Measurements from ENCODE around the gene MACROD2.

- TF ChIP-seq CTCF (IDR thresholded peaks at IDR 0.05), result no peak
- TF ChIP-seq POLR2A (IDR thresholded peaks at IDR 0.05), result no peak
Measured at GRCh38 chr20:15139522-15139921, 1144.2 kb downstream of the MACROD2 start.
